DMS53 treated with DMSO at 0.1 percent for 48 hours (cell line): Measurements from ENCODE around the gene NEDD8.

Experiments used
- DNase-seq: peaks from one replicate; lab custom pipeline; 2025; ENCODE audit not compliant: unreplicated experiment; lab: John Stamatoyannopoulos, UW

NEDD8 gene

GRCh38 chr14:24232121-24232644 is at the start of gene NEDD8:
Gene NEDD8, minus strand, starts transcription at chr14:24232367. Its CDS starts 100 bp downstream, at chr14:24232267.
- peak; percentile 57 for DNase-seq

GRCh38 chr14:24281636-24282035 is 49.5 kb upstream of the NEDD8 start:
- no peak for DNase-seq

GRCh38 chr14:24280797-24281460 is 48.8 kb upstream of the NEDD8 start:
- DNase-seq, result no peak

- no peak for DNase-seq
Measured at GRCh38 chr14:24279301-24280186, 47.4 kb upstream of the NEDD8 start.

GRCh38 chr14:24278424-24278823 is 46.3 kb upstream of the NEDD8 start:
- DNase-seq, result no peak

GRCh38 chr14:24277606-24278321 is 45.6 kb upstream of the NEDD8 start:
- DNase-seq, result no peak

- DNase-seq, result no peak
Measured at GRCh38 chr14:24277071-24277470, 44.9 kb upstream of the NEDD8 start.

GRCh38 chr14:24274101-24274543 is 42.0 kb upstream of the NEDD8 start:
- DNase-seq, result no peak

- no peak for DNase-seq
Measured at GRCh38 chr14:24273422-24273998, 41.3 kb upstream of the NEDD8 start.

- DNase-seq, result no peak
Measured at GRCh38 chr14:24272467-24272866, 40.3 kb upstream of the NEDD8 start.

- no peak for DNase-seq
Measured at GRCh38 chr14:24271834-24272263, 39.7 kb upstream of the NEDD8 start.

GRCh38 chr14:24271134-24271833 is 39.1 kb upstream of the NEDD8 start, which contains the start of gene RABGGTA:
Gene RABGGTA, minus strand, starts transcription at chr14:24271597. Its CDS starts 482 bp downstream, at chr14:24271115.
- DNase-seq, result peak; percentile 73

GRCh38 chr14:24270537-24271133 is 38.5 kb upstream of the NEDD8 start:
- no peak for DNase-seq

- no peak for DNase-seq
Measured at GRCh38 chr14:24269910-24270536, 37.9 kb upstream of the NEDD8 start.

- DNase-seq, result no peak
Measured at GRCh38 chr14:24269368-24269767, 37.2 kb upstream of the NEDD8 start.

GRCh38 chr14:24268225-24268624 is 36.1 kb upstream of the NEDD8 start:
- no peak for DNase-seq

GRCh38 chr14:24267516-24267915 is 35.3 kb upstream of the NEDD8 start:
- DNase-seq, result no peak

GRCh38 chr14:24266344-24267244 is 34.4 kb upstream of the NEDD8 start:
- DNase-seq, result no peak
